ENCODE measurements around the gene FKBP2. TPM values are rescaled to one million over a fixed set of nuclear protein-coding genes. Genes with fewer than 3 reads are reported as not detected.

FKBP2 gene
- total and polyA plus RNA-seq, 4 donors: 60.8 to 241 (median 124) TPM

GRCh38 chr11:64238076-64238475, 2.8 kb upstream of the FKBP2 start:
- DNase-seq (ENCODE audit: low spot score): no peak
- H3K27me3 ChIP-seq (ENCODE audit: control insufficient read depth in 4 of 4, insufficient read depth in 4 of 4, low read length in 3 of 4): no peaks in the 10 kb centered on the region

More at GRCh38 chr11:64238076-64238475, 2.8 kb upstream of the FKBP2 start:
- peaks cover 27 to 58% (median 43%) of the 10 kb centered on the region in 4 donors for H3K4me1 ChIP-seq (ENCODE audit: control insufficient read depth in 4 of 4, insufficient read depth in 4 of 4, low read length in 3 of 4)
- 67% methylated on average over 9 of the region's 9 CpGs for WGBS
- H3K36me3 ChIP-seq (ENCODE audit: control insufficient read depth in 4 of 4, insufficient read depth in 3 of 4, low read depth in 1 of 4, low read length in 3 of 4): no peaks in the 10 kb centered on the region
- no peaks in the 10 kb centered on the region for H3K9me3 ChIP-seq (ENCODE audit: control insufficient read depth in 4 of 4, low read length in 3 of 4)
- H3K9ac ChIP-seq (ENCODE audit: low read depth in 1 of 2, low read length in 2 of 2): no peak overlapping the region
- TF ChIP-seq GABPA (IDR thresholded peaks at IDR 0.05 in 1 of 2, conservative IDR thresholded peaks at IDR 0.05 in 1 of 2) (no peak), MAX (IDR thresholded peaks at IDR 0.05) (no peak), HNF4A (conservative IDR thresholded peaks at IDR 0.05) (no peak), YY1 (IDR thresholded peaks at IDR 0.05) (no peak), ZBTB33 (IDR thresholded peaks at IDR 0.05) (no peak), REST (IDR thresholded peaks at IDR 0.05) (no peak), CTCF (IDR thresholded peaks at IDR 0.05; ENCODE audit: low read depth, low read length, missing input control) (no peak), HNF4G (IDR thresholded peaks at IDR 0.05) (no peak), SP1 (IDR thresholded peaks at IDR 0.05) (no peak), RXRA (IDR thresholded peaks at IDR 0.05) (no peak)
- H3K4me3 ChIP-seq (ENCODE audit: low read depth in 1 of 3, low read length in 3 of 3): no peak overlapping the region
- peak overlapping the region; percentile 58 to 64 for H3K27ac ChIP-seq (ENCODE audit: low read depth in 1 of 2, low read length in 2 of 2)

All from liver (tissue), 9 donors.